H1 (cell line): Measurements from ENCODE around the gene DRAP1. TPM values are rescaled to one million over a fixed set of nuclear protein-coding genes. Genes with fewer than 3 reads are reported as not detected.
A peak's percentile ranks its signal among the peaks of the same experiment; 100 is the strongest.

Experiments
- CTCF ChIA-PET: fragments of 300-600 bp; sonication (Branson Sonifier 250); formaldehyde crosslinking; loops from one replicate; lab custom pipeline; 2021; ENCODE audit not compliant: partially characterized antibody; lab: Charles Lee
- POLR2A ChIA-PET: fragments of 300-600 bp; sonication (Branson Sonifier 250); formaldehyde crosslinking; loops from one replicate; lab custom pipeline; 2021; ENCODE audit warnings: inconsistent platforms; ENCODE audit not compliant: partially characterized antibody; lab: Charles Lee
- DNase-seq, 2 experiments: peaks; one replicate each; pipeline versions ENCODE4 v3.0.0 to v3.0.0-alpha.2; 2010 to 2022; ENCODE audit warnings: low spot score in 2 of 2, low read depth in 1 of 2, mixed read lengths in 1 of 2
- FAIRE-seq: peaks from 2 replicates; lab custom pipeline; 2011; peaks lifted over from hg19 to GRCh38; lab: Jason Lieb, UNC
- H2AFZ ChIP-seq: 2 replicates; pipeline ENCODE4 v1.8.1; 2012; ENCODE audit warnings: low read length, inconsistent platforms
- H2AK5ac ChIP-seq: 2 replicates; pipeline ENCODE4 v1.6.1; 2013; ENCODE audit warnings: low read depth, low read length
- H2BK120ac ChIP-seq: replicated peaks from 2 replicates; pipeline ENCODE3; 2013; ENCODE audit warnings: low read depth, low read length, inconsistent platforms
- H2BK12ac ChIP-seq: 2 replicates; pipeline ENCODE4 v1.6.1; 2013; ENCODE audit warnings: low read depth, low read length
- H2BK15ac ChIP-seq: 2 replicates; pipeline ENCODE4 v1.6.1; 2013; ENCODE audit warnings: low read length
- H2BK20ac ChIP-seq: 2 replicates; pipeline ENCODE4 v1.6.1; 2013; ENCODE audit warnings: low read length
- H2BK5ac ChIP-seq: 2 replicates; pipeline ENCODE4 v1.6.1; 2013; ENCODE audit warnings: low read depth, low read length
- H3K14ac ChIP-seq: 2 replicates; pipeline ENCODE4 v1.6.1; 2013; ENCODE audit warnings: inconsistent platforms; ENCODE audit not compliant: insufficient read length
- H3K18ac ChIP-seq: 2 replicates; pipeline ENCODE4 v1.6.1; 2013; ENCODE audit warnings: low read length; ENCODE audit errors: extremely low read depth
- H3K23ac ChIP-seq: 2 replicates; pipeline ENCODE4 v1.6.1; 2013; ENCODE audit warnings: inconsistent platforms; ENCODE audit not compliant: insufficient read length
- H3K23me2 ChIP-seq: 2 replicates; pipeline ENCODE4 v1.6.1; 2013; ENCODE audit warnings: low read depth, low read length
- H3K27ac ChIP-seq: 2 replicates; pipeline ENCODE4 v1.6.1; 2011; ENCODE audit warnings: low read depth, low read length, inconsistent platforms
- H3K27me3 ChIP-seq, 4 experiments: replicated peaks in 1 of 4; 1 replicate in 1 of 4; 2 replicates in 3 of 4; pipeline versions ENCODE4 v1.6.1 to v1.8.1; 2011 to 2013; ENCODE audit warnings: low read length in 3 of 4, mild to moderate bottlenecking in 3 of 4, inconsistent platforms in 2 of 4, mixed read lengths in 2 of 4, moderate library complexity in 1 of 4; ENCODE audit not compliant: control insufficient read depth in 3 of 4, insufficient read depth in 3 of 4; ENCODE audit errors: extremely low read depth in 1 of 4
- H3K36me3 ChIP-seq, 4 experiments: 2 replicates each; pipeline versions ENCODE4 v1.6.1 to v1.8.1; 2011 to 2013; ENCODE audit warnings: mild to moderate bottlenecking in 4 of 4, low read length in 3 of 4, moderate library complexity in 2 of 4, control low read depth in 1 of 4, inconsistent platforms in 1 of 4; ENCODE audit not compliant: insufficient read depth in 4 of 4, control insufficient read depth in 2 of 4
- H3K4ac ChIP-seq: replicated peaks from 2 replicates; pipeline ENCODE3; 2013; ENCODE audit warnings: low read length, low read depth, mixed read lengths, inconsistent platforms; ENCODE audit not compliant: insufficient read length
- H3K4me1 ChIP-seq, 4 experiments: replicated peaks in 1 of 4; 1 replicate in 1 of 4; 2 replicates in 3 of 4; pipeline versions ENCODE4 v1.6.1 to v1.8.1; 2011 to 2013; ENCODE audit warnings: low read length in 3 of 4, inconsistent platforms in 2 of 4, mixed read lengths in 1 of 4; ENCODE audit not compliant: insufficient read depth in 4 of 4, control insufficient read depth in 3 of 4
- H3K4me2 ChIP-seq, 2 experiments: 2 replicates each; pipeline versions ENCODE4 v1.6.1 to v1.8.1; 2011 to 2013; ENCODE audit warnings: low read depth in 2 of 2, low read length in 2 of 2, control low read depth in 1 of 2, inconsistent platforms in 1 of 2, mild to moderate bottlenecking in 1 of 2; ENCODE audit not compliant: insufficient read depth in 1 of 2
- H3K4me3 ChIP-seq, 4 experiments: fragments of 200-600, 300-600 bp in 1 of 4; sonication (generic), shearing (Covaris generic), sonication (Bioruptor Twin) in 1 of 4; 2 replicates each; pipeline versions ENCODE4 v1.5.1 to v1.8.1; 2011 to 2016; ENCODE audit warnings: low read length in 4 of 4, low read depth in 3 of 4, control low read depth in 2 of 4, inconsistent platforms in 2 of 4, mild to moderate bottlenecking in 2 of 4, mixed read lengths in 1 of 4, moderate library complexity in 1 of 4; ENCODE audit not compliant: insufficient read depth in 2 of 4; ENCODE audit errors: extremely low read depth in 1 of 4
- H3K56ac ChIP-seq: replicated peaks from 2 replicates; pipeline ENCODE3; 2013; ENCODE audit warnings: low read depth, mild to moderate bottlenecking, mixed read lengths, low read length, inconsistent platforms; ENCODE audit not compliant: insufficient read length
- H3K79me1 ChIP-seq: 2 replicates; pipeline ENCODE4 v1.6.1; 2013; ENCODE audit warnings: low read depth, low read length, control low read depth
- H3K79me2 ChIP-seq, 2 experiments: 2 replicates each; pipeline versions ENCODE4 v1.6.1 to v1.8.1; 2012 to 2013; ENCODE audit warnings: low read length in 2 of 2, mild to moderate bottlenecking in 2 of 2, inconsistent platforms in 1 of 2; ENCODE audit not compliant: insufficient read depth in 2 of 2, control insufficient read depth in 1 of 2
- H3K9ac ChIP-seq, 4 experiments: replicated peaks in 1 of 4; 1 replicate in 1 of 4; 2 replicates in 3 of 4; pipeline versions ENCODE4 v1.6.1 to v1.8.1; 2011 to 2013; ENCODE audit warnings: low read depth in 3 of 4, low read length in 3 of 4, control low read depth in 2 of 4, mild to moderate bottlenecking in 2 of 4, moderate library complexity in 2 of 4, inconsistent platforms in 1 of 4; ENCODE audit errors: extremely low read depth in 1 of 4
- H3K9me3 ChIP-seq, 2 experiments: 2 replicates each; pipeline versions ENCODE4 v1.6.1 to v1.8.1; 2012 to 2013; ENCODE audit warnings: mild to moderate bottlenecking in 2 of 2, moderate library complexity in 2 of 2, control low read depth in 1 of 2, inconsistent platforms in 1 of 2, low read depth in 1 of 2, low read length in 1 of 2, mixed read lengths in 1 of 2; ENCODE audit not compliant: insufficient read depth in 2 of 2
- H4K20me1 ChIP-seq, 2 experiments: replicated peaks in 1 of 2; 2 replicates each; pipeline versions ENCODE3 to v1.8.1; 2011 to 2013; ENCODE audit warnings: inconsistent platforms in 2 of 2, low read length in 2 of 2, mild to moderate bottlenecking in 1 of 2; ENCODE audit not compliant: insufficient read depth in 2 of 2, control insufficient read depth in 1 of 2
- H4K5ac ChIP-seq: 2 replicates; pipeline ENCODE4 v1.6.1; 2013; ENCODE audit warnings: low read length, low read depth, mixed read lengths, inconsistent platforms; ENCODE audit not compliant: insufficient read length
- H4K8ac ChIP-seq: 2 replicates; pipeline ENCODE4 v1.8.0; 2013; ENCODE audit warnings: mild to moderate bottlenecking, moderate library complexity, low read length, inconsistent platforms; ENCODE audit not compliant: insufficient read depth; ENCODE audit errors: extremely low read depth
- H4K91ac ChIP-seq: replicated peaks from 2 replicates; pipeline ENCODE3; 2013; ENCODE audit warnings: low read length, mixed read lengths, inconsistent platforms; ENCODE audit not compliant: insufficient read length
- BACH1 ChIP-seq: IDR thresholded peaks from 2 replicates; pipeline ENCODE4 v1.6.1; 2012; ENCODE audit warnings: low read length, improper control_type of control experiment
- CBX8 ChIP-seq: fragments of 300-800, 300-1000 bp; sonication (generic); IDR thresholded peaks from 2 replicates; pipeline ENCODE4 v1.7.1; 2016; ENCODE audit warnings: low read depth, low read length, borderline replicate concordance
- EP300 ChIP-seq, 2 experiments: IDR thresholded peaks; 1 replicate in 1 of 2; 2 replicates in 1 of 2; pipeline ENCODE4 v1.6.1; 2011 to 2012; ENCODE audit warnings: low read depth in 2 of 2, low read length in 2 of 2, mild to moderate bottlenecking in 2 of 2, borderline replicate concordance in 1 of 2, inconsistent platforms in 1 of 2, moderate library complexity in 1 of 2
- GABPA ChIP-seq: IDR thresholded peaks from 2 replicates; pipeline ENCODE4 v1.6.1; 2011; ENCODE audit warnings: mild to moderate bottlenecking, low read length, moderate library complexity, borderline replicate concordance; ENCODE audit not compliant: insufficient read depth
- KDM1A ChIP-seq: fragments of 200-600, 300-600 bp; sonication (generic); IDR thresholded peaks from 2 replicates; pipeline ENCODE4 v1.7.1; 2016; ENCODE audit warnings: mild to moderate bottlenecking, low read length, borderline replicate concordance
- NANOG ChIP-seq: IDR thresholded peaks from 2 replicates; pipeline ENCODE4 v1.6.1; 2011; ENCODE audit warnings: low read length, low read depth, mild to moderate bottlenecking, inconsistent platforms; ENCODE audit not compliant: insufficient read depth, poor library complexity, severe bottlenecking
- TAF1 ChIP-seq: IDR thresholded peaks from 2 replicates; pipeline ENCODE4 v1.6.1; 2011; ENCODE audit warnings: mild to moderate bottlenecking, low read depth, low read length
- TEAD4 ChIP-seq: IDR thresholded peaks from 2 replicates; pipeline ENCODE4 v1.6.1; 2012; ENCODE audit warnings: low read depth, low read length, inconsistent platforms, mixed read lengths
- WGBS, 2 experiments: shearing (Covaris generic) in 1 of 2; methylation state at CpG; one replicate each; pipeline versions ENCODE4 v1.1.6 to v1.1.7; 2013 to 2015; ENCODE audit warnings: low lambda C conversion rate in 2 of 2, mixed read lengths in 2 of 2, inconsistent platforms in 1 of 2, low coverage in 1 of 2, missing lambda C conversion rate in 1 of 2; ENCODE audit not compliant: insufficient replicate concordance in 2 of 2, insufficient coverage in 1 of 2, insufficient read length in 1 of 2; ENCODE audit errors: extremely low coverage in 1 of 2, missing lambda C conversion rate in 1 of 2; 5-methylcytosine and 5-hydroxymethylcytosine counted together
- polyA plus RNA-seq, 7 experiments: library from polyadenylated mRNA; depleted of rRNA in 3 of 7; stranded (reverse) in 5 of 7; unstranded in 2 of 7; fragments of >200 nt in 5 of 7; fragments of 200-250 nt in 2 of 7; gene quantifications; 1 replicate in 5 of 7; 2 replicates in 1 of 7; 4 replicates in 1 of 7; pipeline versions ENCODE4 v1.2.1 to v1.2.3, GENCODE V29; 2011 to 2013; ENCODE audit warnings: missing spikeins in 2 of 7, mixed read lengths in 2 of 7
- total RNA-seq: library from RNA; stranded (reverse); fragmentation: NEBNext Ultra II Directional; extraction: Animal tissue kit (Norgen Biotek cat#: 25700); gene quantifications from 2 replicates; pipeline ENCODE4 v1.2.1, GENCODE V29; 2021
- TF ChIP-seq, protein P1 (sequence below), 3 experiments: IDR thresholded peaks; 1 replicate in 2 of 3; 2 replicates in 1 of 3; pipeline versions ENCODE4 v1.5.1 to v1.6.1; 2011; ENCODE audit warnings: low read length in 3 of 3, mild to moderate bottlenecking in 3 of 3, inconsistent platforms in 2 of 3, low read depth in 1 of 3, moderate library complexity in 1 of 3; ENCODE audit not compliant: insufficient read depth in 1 of 3; ENCODE audit errors: control extremely low read depth in 1 of 3
- TF ChIP-seq, protein P2 (sequence below): IDR thresholded peaks from 2 replicates; pipeline ENCODE4 v1.6.1; 2012; ENCODE audit warnings: inconsistent platforms

DRAP1 gene
- total and polyA plus RNA-seq, 2 of the 8 experiments (the other 6 are each of a cell fraction or from before 2014, with no cell fraction given) = 62.5 to 98.7 TPM

- Histone ChIP-seq H3K23ac (no peak overlapping the region), H3K27ac (no peak overlapping the region), H2BK12ac (0 out of 2 replicates have a peak overlapping the region, but pooled peaks have one; percentile 27), H2BK20ac (no peak overlapping the region), H3K36me3 (peaks cover 0 to 3% (median 0%) of the 10 kb centered on the region in 4 experiments; a peak in 3 of 8 replicates), H4K8ac (no peak overlapping the region), H3K4me2 (no peak overlapping the region), H3K4me3 (no peak overlapping the region), H4K5ac (no peak overlapping the region), H3K9me3 (no peaks in the 10 kb centered on the region), H3K14ac (no peak overlapping the region), H4K91ac (no peak overlapping the region), H3K9ac (no peak overlapping the region), H3K56ac (no peak overlapping the region), H3K27me3 (peaks cover 0 to 32% (median 15%) of the 10 kb centered on the region in 4 experiments; a peak in 4 of 7 replicates), H3K23me2 (peaks cover 9% of the 10 kb centered on the region; the same call in 1 of the 2 replicates), H3K79me2 (no peaks in the 10 kb centered on the region), H3K79me1 (no peaks in the 10 kb centered on the region; the same call in 1 of the 2 replicates), H2AFZ (no peak overlapping the region), H3K4ac (no peak overlapping the region), H3K18ac (no peak overlapping the region), H2AK5ac (no peak overlapping the region), H2BK120ac (no peak overlapping the region), H3K4me1 (peaks cover 0 to 10% (median 3%) of the 10 kb centered on the region in 4 experiments; a peak in 5 of 7 replicates), H2BK15ac (no peak overlapping the region), H2BK5ac (no peak overlapping the region), H4K20me1 (peaks cover 0 to 2% of the 10 kb centered on the region in 2 experiments)
- no peak for DNase-seq
- CTCF ChIA-PET = interaction anchor here (3.0 to 8.9 kb wide), 4 partner anchors 10 to 18 kb away, joined by 15 to 210 read pairs (median 78); partner anchors contain the start of genes CCDC85B, CFL1, CTSW and FIBP
- POLR2A ChIA-PET = interaction anchor here (38.3 to 39.7 kb wide), 2 partner anchors 5 to 14 kb away, joined by 1071 read pairs; partner anchors contain the start of genes CCDC85B, CFL1, CTSW and EFEMP2
- no peak for FAIRE-seq
- 93% methylated on average over 11 of the region's 11 CpGs; no CpG with 5 or more reads in 1 of the 2 experiments for WGBS, 2 experiments
- TF ChIP-seq EP300 (IDR thresholded peaks at IDR 0.05; ENCODE audit: borderline replicate concordance in 1 of 2, low read depth in 2 of 2, low read length in 2 of 2) = no peak
- TF ChIP-seq TEAD4 = no peak
- no peak for TF ChIP-seq KDM1A
- TF ChIP-seq, protein P1, sequence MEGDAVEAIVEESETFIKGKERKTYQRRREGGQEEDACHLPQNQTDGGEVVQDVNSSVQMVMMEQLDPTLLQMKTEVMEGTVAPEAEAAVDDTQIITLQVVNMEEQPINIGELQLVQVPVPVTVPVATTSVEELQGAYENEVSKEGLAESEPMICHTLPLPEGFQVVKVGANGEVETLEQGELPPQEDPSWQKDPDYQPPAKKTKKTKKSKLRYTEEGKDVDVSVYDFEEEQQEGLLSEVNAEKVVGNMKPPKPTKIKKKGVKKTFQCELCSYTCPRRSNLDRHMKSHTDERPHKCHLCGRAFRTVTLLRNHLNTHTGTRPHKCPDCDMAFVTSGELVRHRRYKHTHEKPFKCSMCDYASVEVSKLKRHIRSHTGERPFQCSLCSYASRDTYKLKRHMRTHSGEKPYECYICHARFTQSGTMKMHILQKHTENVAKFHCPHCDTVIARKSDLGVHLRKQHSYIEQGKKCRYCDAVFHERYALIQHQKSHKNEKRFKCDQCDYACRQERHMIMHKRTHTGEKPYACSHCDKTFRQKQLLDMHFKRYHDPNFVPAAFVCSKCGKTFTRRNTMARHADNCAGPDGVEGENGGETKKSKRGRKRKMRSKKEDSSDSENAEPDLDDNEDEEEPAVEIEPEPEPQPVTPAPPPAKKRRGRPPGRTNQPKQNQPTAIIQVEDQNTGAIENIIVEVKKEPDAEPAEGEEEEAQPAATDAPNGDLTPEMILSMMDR (IDR thresholded peaks at IDR 0.05; ENCODE audit: control extremely low read depth in 1 of 3, insufficient read depth in 1 of 3, low read depth in 1 of 3, low read length in 3 of 3) = no peak
- no peak for TF ChIP-seq BACH1
- TF ChIP-seq, protein P2, sequence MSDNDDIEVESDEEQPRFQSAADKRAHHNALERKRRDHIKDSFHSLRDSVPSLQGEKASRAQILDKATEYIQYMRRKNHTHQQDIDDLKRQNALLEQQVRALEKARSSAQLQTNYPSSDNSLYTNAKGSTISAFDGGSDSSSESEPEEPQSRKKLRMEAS = no peak
- no peak for TF ChIP-seq CBX8
- no peak for TF ChIP-seq GABPA
- no peak for TF ChIP-seq TAF1
- TF ChIP-seq NANOG = no peak
These were observed 48.9 kb upstream of the DRAP1 start for GRCh38 chr11:65870307-65870658.
